HG03175 (cell line): ENCODE data around the gene PRPF18.

Experiments used
- ATAC-seq: cut with Tn5 transposase; IDR thresholded peaks from one replicate; pipeline ENCODE4 v1.9.1; 2021; ENCODE audit warnings: mild to moderate bottlenecking, moderate library complexity; ENCODE audit not compliant: unreplicated experiment

PRPF18 gene

DNA sequence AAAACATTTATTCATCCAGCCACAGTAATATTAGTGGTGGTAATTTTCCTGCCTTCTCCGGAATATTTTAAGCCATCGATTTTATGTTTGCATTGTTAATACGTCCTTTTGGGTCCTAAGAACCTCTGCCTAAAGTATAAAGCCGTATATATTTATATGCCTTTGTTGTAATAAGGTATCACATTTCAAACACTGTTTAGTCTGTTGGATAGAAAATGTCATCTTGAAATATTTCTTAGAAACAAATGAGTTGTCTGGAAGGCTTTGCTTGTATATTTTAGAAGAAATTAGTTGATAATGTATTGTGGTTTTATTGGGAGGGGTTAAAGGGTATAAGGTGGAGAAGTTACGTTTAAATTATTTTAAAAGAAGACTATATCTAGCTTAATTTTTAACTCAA, 11.1 kb downstream of the PRPF18 start:
- no peak for ATAC-seq

DNA sequence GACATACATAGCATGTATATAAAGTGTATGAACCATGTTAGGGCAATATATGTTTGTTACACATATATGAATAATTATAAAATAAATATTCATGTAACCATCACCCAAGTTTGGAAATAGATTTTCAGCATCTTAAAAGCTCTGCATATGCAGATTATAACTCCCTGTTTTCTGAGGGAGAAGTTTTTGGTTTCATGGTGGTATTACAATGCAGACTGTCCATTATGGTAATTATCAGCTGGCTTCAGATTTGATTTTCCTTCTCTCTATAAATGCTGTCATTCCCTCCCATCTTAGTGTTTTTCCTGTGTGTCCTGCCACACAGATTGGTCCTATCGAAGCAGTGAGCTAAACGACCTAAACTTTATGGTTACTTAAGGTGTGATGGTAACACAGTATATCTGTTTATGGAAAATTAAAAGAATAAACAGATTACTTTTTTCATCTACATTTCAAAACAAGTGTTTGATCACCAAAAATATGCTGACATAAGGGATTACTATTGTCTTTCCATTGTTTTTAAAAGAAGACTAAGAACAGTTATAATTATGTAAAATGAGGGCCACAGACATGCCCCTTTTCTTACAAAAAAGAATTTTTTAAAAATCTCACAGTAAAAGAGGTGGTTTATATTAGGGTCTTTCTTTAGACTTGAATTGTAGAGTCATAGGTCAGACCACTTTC, 17.7 kb downstream of the PRPF18 start:
- no peak for ATAC-seq

DNA sequence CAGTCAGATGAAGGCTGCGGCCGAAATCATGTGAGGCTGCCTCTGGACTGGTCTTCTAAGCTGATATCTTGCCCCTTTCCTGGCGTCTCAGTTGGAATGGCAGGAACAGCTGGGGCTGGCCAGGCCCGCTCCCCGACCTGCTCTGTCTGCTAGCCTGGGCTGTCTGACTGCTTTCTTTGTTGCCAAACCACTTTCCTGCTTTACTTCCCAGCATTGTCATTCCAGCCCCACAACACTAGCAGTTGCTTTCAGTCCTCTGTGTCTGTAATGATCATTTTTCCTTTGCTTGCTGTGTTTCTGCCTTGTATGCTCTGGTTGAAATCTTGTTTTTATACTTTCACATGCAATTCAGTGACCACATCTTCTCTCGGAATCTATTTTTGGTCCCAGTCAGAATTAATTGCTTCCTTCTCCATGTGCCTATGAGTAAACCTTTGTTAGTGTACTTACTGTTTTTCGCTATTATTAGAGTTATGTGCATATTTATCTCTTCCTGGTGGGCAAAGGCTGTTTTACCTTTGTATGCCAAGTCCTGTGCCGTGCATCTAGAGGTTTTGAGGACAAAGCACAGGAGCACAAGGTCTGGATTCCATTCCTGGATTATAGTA, 21.6 kb downstream of the PRPF18 start:
- ATAC-seq, result no peak

DNA sequence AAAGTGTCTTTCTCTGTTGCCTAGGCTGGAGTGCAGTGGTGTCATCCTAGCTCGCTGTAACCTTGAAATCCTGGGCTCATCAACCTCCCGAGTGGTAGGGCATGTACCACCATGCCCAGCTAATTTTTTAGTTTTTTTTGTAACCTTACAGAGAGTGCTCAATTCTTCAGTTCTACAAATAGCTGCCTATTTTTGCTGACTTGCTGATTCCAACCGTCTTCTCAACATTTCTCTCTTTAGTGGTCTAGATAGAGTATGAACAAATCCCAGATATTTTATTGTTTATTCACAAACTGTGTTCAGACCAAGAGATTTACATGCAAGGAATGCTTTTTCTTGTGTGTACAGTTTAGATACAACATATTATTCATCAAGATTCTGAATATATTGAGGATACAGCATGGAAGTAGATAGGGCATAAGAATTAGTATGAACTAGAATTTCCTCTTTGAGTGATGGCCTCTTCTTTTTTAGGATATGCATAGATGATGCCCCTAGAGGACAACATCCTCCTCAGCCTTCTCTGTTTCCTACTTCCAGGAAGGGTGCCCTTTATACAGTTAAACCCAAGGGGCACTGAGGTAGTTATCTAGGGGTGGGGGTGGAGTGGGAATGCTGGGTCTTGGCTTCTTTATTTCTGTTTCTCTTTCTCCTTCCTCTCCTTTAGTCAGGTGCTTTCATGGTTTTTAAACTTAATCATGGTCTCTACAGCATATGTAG, 26.0 kb downstream of the PRPF18 start:
- no peak for ATAC-seq

DNA sequence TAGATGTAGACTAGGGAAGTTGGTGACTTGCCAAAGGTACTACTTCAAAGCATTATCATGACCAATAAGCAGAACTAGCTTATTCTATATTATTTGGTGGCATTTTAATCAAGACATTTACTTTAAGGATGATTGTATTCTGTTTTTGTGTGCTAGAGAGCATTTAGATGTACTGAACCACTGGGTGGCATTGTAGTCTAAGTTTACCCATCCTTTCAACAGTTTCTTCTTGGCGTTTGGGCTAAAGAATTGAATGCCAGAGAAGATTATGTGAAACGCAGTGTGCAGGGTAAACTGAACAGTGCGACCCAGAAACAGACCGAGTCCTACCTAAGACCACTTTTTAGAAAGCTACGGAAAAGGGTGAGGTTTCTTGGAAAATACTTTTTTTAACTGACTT, 26.8 kb downstream of the PRPF18 start:
- no peak for ATAC-seq

DNA sequence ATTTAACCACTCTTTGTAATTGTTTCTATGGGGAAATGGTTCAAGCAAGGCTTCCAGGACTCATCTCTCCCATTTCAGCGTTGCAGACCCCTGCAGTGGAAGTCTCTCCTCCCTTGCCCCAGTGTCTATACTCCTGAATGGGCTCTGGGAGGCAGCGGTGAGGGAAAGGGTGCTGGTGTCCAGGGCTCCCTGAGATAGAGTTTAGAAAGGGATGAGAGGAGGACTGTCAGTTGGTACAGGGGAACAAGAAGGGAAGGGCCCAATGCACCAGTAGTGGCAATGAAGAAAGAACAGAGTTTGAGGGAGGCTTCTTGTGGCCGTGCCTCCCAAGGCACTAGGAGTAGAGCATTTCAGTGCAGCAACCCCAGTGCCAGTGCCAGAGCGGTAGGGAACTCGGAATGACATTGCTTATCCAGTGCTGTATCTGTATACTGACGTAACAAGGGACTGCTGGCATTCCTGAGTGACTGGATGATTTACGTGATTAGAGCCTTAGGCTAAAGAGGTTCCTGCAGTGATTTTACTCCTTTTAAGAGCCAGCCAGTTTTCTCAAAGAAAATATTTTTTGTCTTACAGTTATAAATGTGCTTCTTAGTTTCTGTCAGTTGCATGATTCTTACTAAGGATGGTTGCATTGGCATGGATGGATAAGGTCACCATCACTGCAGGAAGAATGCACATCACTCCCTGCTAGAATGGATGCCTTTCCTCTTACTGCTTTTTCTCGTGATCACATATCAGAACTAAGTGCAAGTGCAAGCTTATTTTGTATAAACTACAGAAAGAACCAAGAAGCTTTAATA, 28.0 kb downstream of the PRPF18 start:
- ATAC-seq, result no peak

DNA sequence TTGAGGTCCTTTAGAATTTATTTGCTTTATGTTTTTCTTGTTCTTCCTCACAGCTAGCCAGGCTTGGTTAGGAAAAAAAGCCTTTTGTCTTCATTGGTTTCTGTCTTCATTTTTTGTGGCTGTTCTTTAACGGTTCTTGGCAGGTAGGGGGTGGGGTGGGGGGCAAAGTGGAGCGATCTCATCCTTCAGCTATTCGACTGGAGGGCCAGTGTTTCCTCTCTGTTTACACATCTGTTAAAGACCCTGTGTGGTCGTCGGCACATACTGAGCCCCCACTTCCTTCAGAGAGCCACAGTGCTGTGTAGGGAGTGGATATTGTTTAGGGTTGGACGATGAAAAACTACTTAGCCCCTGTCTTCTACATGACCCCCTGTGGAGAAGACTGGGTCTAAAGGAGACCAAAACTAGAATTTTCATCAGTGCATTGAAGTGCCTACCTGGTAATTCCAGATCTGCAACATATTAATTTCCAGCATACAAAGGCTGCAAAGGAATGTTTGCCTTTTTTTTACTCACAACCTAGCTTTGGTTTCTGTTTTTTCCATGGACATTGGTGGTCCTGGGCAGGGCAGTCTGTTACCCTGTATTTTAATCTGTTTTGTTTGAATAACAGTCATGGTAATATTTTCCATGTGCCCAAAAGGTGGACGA, 29.0 kb downstream of the PRPF18 start:
- no peak for ATAC-seq

DNA sequence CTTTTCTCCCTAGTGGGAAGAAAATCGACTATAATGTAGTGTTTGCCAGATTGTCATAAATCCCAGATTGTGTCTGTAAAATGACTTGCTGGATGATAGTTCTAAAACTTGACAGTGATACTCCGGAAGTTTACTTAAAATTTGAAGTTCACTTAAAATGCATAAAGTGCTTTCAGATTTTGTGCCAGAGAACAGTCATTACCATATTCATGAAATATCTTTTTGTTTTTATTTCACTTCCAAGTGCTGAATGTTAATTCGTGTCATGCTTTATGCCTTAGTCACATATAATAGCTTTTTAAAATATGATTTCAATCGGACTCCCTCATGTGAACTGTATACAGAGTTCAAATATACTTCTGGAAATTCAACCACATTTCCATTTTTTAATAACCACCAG, 30.4 kb downstream of the PRPF18 start:
- ATAC-seq, result no peak

DNA sequence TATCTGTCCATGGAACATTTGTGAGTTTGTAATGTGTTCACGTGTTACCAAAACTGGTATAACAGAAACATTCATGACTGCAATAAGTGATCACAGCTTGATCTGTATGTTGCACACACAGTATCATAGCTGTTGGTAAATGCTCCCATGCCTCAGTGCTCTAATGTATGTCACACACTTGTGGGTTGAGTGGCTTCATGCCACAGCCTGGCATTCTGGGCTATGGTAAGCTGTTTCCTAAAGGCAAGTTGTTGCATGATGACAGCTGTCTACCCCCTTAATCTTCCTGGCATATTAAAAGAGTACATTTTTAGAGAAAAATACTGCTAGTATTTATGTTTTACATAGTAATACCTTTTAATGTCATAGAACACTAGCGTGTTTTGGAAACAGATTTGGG, 35.2 kb downstream of the PRPF18 start:
- no peak for ATAC-seq

DNA sequence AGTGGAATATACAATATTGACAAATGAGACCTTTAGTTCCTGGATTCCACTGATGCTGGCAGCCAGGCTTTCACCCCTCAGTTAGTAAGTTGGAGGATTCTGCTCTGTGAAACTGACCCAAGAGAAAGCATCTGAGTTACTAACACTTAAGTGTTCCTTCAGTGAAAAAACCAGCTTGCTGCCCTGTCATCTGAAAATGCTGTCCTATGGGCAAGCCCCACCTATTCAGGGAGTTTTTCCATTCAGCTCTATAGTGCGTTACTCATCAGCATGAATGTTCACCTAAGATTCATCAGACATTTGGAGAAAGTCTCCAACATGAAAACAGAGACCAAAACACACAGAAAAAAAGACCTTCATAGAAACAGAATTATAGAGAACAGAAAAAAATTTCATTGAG, 37.9 kb downstream of the PRPF18 start:
- ATAC-seq, result no peak

DNA sequence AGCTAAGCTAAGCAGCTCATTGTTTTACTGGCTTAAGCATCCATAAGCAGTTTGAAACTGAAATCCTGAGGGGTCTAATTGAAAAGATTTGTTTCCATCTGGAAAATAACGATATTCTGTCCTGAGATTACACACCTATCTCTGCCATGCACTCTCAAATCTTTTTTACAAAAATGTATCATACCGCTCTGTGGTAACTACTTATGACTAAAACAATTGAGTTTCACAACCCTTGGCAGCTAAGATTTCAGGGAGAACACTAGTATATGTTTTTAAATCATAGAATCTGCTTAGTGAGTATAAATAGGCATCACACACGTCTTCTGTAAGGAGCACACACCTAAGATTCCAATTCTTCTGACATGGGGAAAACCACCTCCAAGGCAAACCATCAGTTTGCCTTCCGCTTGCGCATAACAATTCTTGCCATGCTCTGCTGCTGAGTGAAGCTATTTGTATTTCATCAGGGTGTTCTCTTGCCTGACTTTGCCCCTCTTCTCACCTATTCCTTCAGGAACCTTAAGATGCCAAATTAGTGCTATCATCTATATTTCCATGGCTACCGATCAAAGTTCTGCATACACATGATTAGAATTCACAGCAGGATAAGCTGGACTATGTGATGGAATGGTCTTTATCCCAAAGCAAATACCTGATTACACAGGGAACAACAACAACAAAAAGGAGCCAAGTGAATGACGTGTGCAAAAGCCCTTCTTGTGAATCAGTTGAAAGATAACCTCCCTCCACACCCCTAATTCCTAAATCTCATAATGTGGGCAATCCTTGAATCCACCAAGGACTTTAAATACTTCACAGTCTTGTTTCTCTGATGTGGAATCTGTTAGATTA, 40.9 kb downstream of the PRPF18 start:
- no peak for ATAC-seq

DNA sequence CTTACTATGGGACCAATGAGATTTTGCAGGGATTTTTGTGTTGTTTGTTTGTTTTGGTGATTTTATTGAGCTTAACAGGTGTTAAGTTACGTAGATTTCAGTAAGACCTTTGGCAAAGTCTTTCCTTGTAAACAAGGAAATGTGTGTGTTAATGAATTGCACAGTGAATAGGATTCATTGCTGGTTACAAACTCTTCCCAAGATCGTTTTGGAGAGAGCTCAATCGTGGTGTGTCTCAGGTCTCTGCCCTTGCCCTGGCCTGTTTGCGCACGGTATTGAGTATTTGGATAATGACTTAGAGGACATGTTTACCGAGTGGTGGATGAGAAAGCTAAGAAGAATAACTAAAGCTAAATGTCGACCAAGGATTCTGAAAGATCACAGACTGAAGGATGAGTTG, 41.9 kb downstream of the PRPF18 start:
- no peak for ATAC-seq

DNA sequence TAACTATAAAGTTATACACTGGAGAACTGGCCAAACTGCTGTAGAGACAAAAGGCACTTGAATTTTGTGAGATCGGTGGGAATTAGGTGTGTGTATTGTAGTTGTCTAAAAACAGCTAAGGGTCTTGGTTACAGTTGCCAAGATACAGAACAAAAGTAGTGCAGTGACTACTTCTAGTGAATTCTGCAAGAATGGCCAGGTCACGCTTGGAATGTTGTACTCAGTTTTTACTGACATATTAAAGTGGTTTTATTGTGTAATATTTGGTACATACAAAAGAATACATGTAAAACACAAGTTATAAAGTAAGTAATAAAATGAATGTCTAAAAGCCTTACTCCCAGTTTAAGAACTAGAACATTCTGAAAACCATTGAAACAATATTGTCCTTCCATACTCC, 42.4 kb downstream of the PRPF18 start:
- no peak for ATAC-seq

DNA sequence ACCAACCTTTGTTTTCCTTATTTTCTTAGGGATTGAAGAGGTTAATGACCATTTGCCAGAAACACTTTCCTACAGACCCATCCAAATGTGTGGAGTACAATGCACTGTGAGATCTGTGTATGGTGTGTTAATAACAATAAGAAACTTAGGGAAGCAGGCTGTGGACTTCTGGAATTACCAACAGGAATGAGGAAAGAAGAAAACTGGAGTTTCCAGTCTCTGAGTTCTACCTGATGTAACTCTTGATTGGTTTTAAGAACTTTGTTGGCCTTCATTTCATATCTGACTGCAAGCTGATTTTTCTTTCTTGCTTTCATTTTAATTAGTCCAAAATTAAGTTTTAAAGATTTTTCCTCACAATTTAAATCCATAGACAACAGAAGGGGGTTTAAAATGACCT, 43.5 kb downstream of the PRPF18 start:
- no peak for ATAC-seq

DNA sequence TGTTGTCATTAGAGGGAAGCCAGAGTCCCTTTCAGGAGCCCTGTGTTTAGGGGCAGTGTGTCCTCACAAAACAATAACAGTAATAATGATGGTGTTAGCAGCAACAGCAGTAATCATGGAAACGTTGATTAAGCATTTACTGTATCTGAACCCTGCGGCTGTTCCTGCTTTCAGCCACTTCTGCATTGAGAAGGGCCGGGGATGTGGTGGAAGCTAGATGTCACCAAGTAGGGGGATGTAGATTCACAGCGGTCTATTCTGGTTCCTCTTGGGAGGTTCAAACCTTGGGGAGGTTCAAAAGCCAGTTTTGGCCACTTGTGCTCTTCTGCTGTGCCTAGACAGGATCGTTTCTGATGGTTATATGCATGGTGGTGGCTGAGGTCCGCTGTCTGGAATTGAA, 44.8 kb downstream of the PRPF18 start:
- ATAC-seq, result no peak

DNA sequence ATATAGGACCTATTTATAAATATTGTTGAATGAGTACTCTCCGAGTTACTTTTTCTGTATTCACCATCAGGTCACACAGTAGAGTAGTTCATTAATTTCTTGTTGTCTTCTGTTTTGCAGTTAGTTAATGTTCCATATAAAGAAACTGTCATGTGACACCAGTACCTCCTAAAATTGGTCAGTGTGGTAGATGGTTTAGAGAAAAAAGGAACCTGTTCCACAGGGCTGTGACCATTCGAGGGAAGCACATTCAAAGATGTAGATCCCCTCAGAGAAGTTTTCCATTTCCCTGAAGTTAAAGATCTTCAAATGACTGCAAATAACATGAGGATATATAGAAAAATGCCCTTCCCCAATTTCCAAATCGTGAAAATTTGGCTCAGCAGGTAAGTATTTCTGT, 45.7 kb downstream of the PRPF18 start:
- ATAC-seq, result no peak

DNA sequence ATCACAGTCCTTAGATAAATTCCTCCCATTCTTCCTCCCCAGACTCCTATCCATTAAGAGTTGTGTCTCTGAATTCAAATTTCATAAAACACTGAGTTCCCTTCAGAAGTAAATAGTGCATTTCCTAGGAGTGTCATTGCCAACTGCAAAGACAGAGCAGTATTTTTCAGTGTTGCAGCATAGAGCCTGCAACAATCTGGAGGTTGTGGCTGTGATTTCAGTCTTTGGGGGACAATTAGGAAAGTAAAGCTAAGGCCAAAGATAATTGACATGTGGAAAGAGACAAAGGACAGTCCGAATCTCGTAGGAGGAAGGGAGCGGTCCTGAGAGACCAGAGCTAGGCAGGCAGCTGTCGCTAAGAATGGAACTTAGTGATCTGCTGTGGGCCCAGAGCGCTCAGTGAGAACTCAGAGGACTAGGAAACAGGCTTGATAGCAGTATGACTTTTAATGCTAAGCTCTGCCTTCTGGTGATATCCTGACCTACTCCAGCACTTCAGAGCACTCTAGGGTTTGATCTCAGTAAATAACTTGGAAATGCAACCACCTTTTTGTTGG, 46.2 kb downstream of the PRPF18 start:
- ATAC-seq, result no peak

DNA sequence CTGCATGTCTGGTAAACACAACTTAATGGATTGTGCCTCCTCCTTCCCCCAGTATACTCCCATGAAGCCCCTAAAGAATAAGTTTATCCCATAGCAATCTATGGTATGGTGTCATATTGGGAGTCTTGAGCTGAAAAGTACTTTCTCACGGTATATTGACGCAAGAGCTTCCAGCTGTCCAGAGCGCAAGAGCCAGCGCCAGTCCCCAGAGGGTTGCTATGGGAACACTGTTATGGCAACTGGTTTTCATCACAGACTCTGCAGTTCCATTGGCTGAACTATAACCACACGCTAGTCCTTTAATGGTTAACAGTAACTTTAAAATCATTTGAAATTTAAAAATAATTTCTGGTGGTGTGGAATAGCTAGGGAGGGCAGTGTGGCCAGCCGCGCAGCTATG, 46.9 kb downstream of the PRPF18 start:
- no peak for ATAC-seq

DNA sequence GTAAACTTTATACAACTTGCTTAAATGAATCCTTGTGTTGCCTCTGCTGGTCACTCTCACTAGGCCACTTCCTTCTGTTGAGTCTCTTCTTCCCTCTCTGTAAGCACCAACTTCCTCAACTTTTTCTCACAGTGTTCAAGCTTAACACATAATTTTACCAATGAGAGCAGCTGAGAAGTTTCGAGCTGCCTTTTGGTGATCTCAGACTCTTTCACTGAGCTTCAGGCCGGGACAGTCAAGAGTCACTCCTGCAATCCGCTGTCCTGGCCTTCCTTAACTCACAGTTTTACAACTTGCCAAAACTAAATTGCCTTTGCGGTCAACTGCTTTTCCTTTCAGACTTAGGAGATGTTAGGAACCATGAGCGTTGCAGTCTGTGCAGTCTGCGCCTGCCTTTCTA, 47.4 kb downstream of the PRPF18 start:
- no peak for ATAC-seq

DNA sequence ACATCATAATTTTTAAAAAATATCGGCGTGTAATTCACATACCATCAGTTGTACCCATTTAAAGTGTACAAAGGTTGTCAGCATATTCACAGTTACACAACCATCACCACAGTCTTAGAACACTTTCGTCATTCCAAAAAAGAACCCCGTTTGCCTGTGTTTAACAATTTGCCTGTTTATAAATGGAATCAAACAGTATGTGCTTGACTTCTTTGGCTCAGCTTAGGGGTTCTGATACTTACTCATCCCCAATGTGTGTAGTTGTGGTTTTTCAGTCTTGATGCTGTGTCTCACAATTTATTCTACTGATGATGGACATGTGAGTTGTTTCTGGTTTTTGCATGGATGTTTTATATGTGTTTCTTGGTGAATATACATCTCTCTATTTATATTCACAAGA, 50.0 kb downstream of the PRPF18 start:
- no peak for ATAC-seq
